H1 (cell line): ENCODE results near the gene ARID2. TPM values are rescaled to one million over a fixed set of nuclear protein-coding genes. Genes with fewer than 3 reads are reported as not detected.

ENCODE experiments used
- CTCF ChIA-PET: fragments of 300-600 bp; sonication (Branson Sonifier 250); formaldehyde crosslinking; loops from one replicate; lab custom pipeline; 2021; ENCODE audit not compliant: partially characterized antibody; lab: Charles Lee
- POLR2A ChIA-PET: fragments of 300-600 bp; sonication (Branson Sonifier 250); formaldehyde crosslinking; loops from one replicate; lab custom pipeline; 2021; ENCODE audit warnings: inconsistent platforms; ENCODE audit not compliant: partially characterized antibody; lab: Charles Lee
- DNase-seq, 2 experiments: peaks; one replicate each; pipeline versions ENCODE4 v3.0.0 to v3.0.0-alpha.2; 2010 to 2022; ENCODE audit warnings: low spot score in 2 of 2, low read depth in 1 of 2, mixed read lengths in 1 of 2
- FAIRE-seq: peaks from 2 replicates; lab custom pipeline; 2011; peaks lifted over from hg19 to GRCh38; lab: Jason Lieb, UNC
- H2AFZ ChIP-seq: 2 replicates; pipeline ENCODE4 v1.8.1; 2012; ENCODE audit warnings: low read length, inconsistent platforms
- H2AK5ac ChIP-seq: 2 replicates; pipeline ENCODE4 v1.6.1; 2013; ENCODE audit warnings: low read depth, low read length
- H2BK120ac ChIP-seq: replicated peaks from 2 replicates; pipeline ENCODE3; 2013; ENCODE audit warnings: low read depth, low read length, inconsistent platforms
- H2BK12ac ChIP-seq: 2 replicates; pipeline ENCODE4 v1.6.1; 2013; ENCODE audit warnings: low read depth, low read length
- H2BK15ac ChIP-seq: 2 replicates; pipeline ENCODE4 v1.6.1; 2013; ENCODE audit warnings: low read length
- H2BK20ac ChIP-seq: 2 replicates; pipeline ENCODE4 v1.6.1; 2013; ENCODE audit warnings: low read length
- H2BK5ac ChIP-seq: 2 replicates; pipeline ENCODE4 v1.6.1; 2013; ENCODE audit warnings: low read depth, low read length
- H3K14ac ChIP-seq: 2 replicates; pipeline ENCODE4 v1.6.1; 2013; ENCODE audit warnings: inconsistent platforms; ENCODE audit not compliant: insufficient read length
- H3K18ac ChIP-seq: 2 replicates; pipeline ENCODE4 v1.6.1; 2013; ENCODE audit warnings: low read length; ENCODE audit errors: extremely low read depth
- H3K23ac ChIP-seq: 2 replicates; pipeline ENCODE4 v1.6.1; 2013; ENCODE audit warnings: inconsistent platforms; ENCODE audit not compliant: insufficient read length
- H3K23me2 ChIP-seq: 2 replicates; pipeline ENCODE4 v1.6.1; 2013; ENCODE audit warnings: low read depth, low read length
- H3K27ac ChIP-seq: 2 replicates; pipeline ENCODE4 v1.6.1; 2011; ENCODE audit warnings: low read depth, low read length, inconsistent platforms
- H3K27me3 ChIP-seq, 4 experiments: replicated peaks in 1 of 4; 1 replicate in 1 of 4; 2 replicates in 3 of 4; pipeline versions ENCODE4 v1.6.1 to v1.8.1; 2011 to 2013; ENCODE audit warnings: low read length in 3 of 4, mild to moderate bottlenecking in 3 of 4, inconsistent platforms in 2 of 4, mixed read lengths in 2 of 4, moderate library complexity in 1 of 4; ENCODE audit not compliant: control insufficient read depth in 3 of 4, insufficient read depth in 3 of 4; ENCODE audit errors: extremely low read depth in 1 of 4
- H3K36me3 ChIP-seq, 4 experiments: 2 replicates each; pipeline versions ENCODE4 v1.6.1 to v1.8.1; 2011 to 2013; ENCODE audit warnings: mild to moderate bottlenecking in 4 of 4, low read length in 3 of 4, moderate library complexity in 2 of 4, control low read depth in 1 of 4, inconsistent platforms in 1 of 4; ENCODE audit not compliant: insufficient read depth in 4 of 4, control insufficient read depth in 2 of 4
- H3K4ac ChIP-seq: replicated peaks from 2 replicates; pipeline ENCODE3; 2013; ENCODE audit warnings: low read length, low read depth, mixed read lengths, inconsistent platforms; ENCODE audit not compliant: insufficient read length
- H3K4me1 ChIP-seq, 4 experiments: replicated peaks in 1 of 4; 1 replicate in 1 of 4; 2 replicates in 3 of 4; pipeline versions ENCODE4 v1.6.1 to v1.8.1; 2011 to 2013; ENCODE audit warnings: low read length in 3 of 4, inconsistent platforms in 2 of 4, mixed read lengths in 1 of 4; ENCODE audit not compliant: insufficient read depth in 4 of 4, control insufficient read depth in 3 of 4
- H3K4me2 ChIP-seq, 2 experiments: 2 replicates each; pipeline versions ENCODE4 v1.6.1 to v1.8.1; 2011 to 2013; ENCODE audit warnings: low read depth in 2 of 2, low read length in 2 of 2, control low read depth in 1 of 2, inconsistent platforms in 1 of 2, mild to moderate bottlenecking in 1 of 2; ENCODE audit not compliant: insufficient read depth in 1 of 2
- H3K4me3 ChIP-seq, 4 experiments: fragments of 200-600, 300-600 bp in 1 of 4; sonication (generic), shearing (Covaris generic), sonication (Bioruptor Twin) in 1 of 4; 2 replicates each; pipeline versions ENCODE4 v1.5.1 to v1.8.1; 2011 to 2016; ENCODE audit warnings: low read length in 4 of 4, low read depth in 3 of 4, control low read depth in 2 of 4, inconsistent platforms in 2 of 4, mild to moderate bottlenecking in 2 of 4, mixed read lengths in 1 of 4, moderate library complexity in 1 of 4; ENCODE audit not compliant: insufficient read depth in 2 of 4; ENCODE audit errors: extremely low read depth in 1 of 4
- H3K56ac ChIP-seq: replicated peaks from 2 replicates; pipeline ENCODE3; 2013; ENCODE audit warnings: low read depth, mild to moderate bottlenecking, mixed read lengths, low read length, inconsistent platforms; ENCODE audit not compliant: insufficient read length
- H3K79me1 ChIP-seq: 2 replicates; pipeline ENCODE4 v1.6.1; 2013; ENCODE audit warnings: low read depth, low read length, control low read depth
- H3K79me2 ChIP-seq, 2 experiments: 2 replicates each; pipeline versions ENCODE4 v1.6.1 to v1.8.1; 2012 to 2013; ENCODE audit warnings: low read length in 2 of 2, mild to moderate bottlenecking in 2 of 2, inconsistent platforms in 1 of 2; ENCODE audit not compliant: insufficient read depth in 2 of 2, control insufficient read depth in 1 of 2
- H3K9ac ChIP-seq, 4 experiments: replicated peaks in 1 of 4; 1 replicate in 1 of 4; 2 replicates in 3 of 4; pipeline versions ENCODE4 v1.6.1 to v1.8.1; 2011 to 2013; ENCODE audit warnings: low read depth in 3 of 4, low read length in 3 of 4, control low read depth in 2 of 4, mild to moderate bottlenecking in 2 of 4, moderate library complexity in 2 of 4, inconsistent platforms in 1 of 4; ENCODE audit errors: extremely low read depth in 1 of 4
- H3K9me3 ChIP-seq, 2 experiments: 2 replicates each; pipeline versions ENCODE4 v1.6.1 to v1.8.1; 2012 to 2013; ENCODE audit warnings: mild to moderate bottlenecking in 2 of 2, moderate library complexity in 2 of 2, control low read depth in 1 of 2, inconsistent platforms in 1 of 2, low read depth in 1 of 2, low read length in 1 of 2, mixed read lengths in 1 of 2; ENCODE audit not compliant: insufficient read depth in 2 of 2
- H4K20me1 ChIP-seq, 2 experiments: replicated peaks in 1 of 2; 2 replicates each; pipeline versions ENCODE3 to v1.8.1; 2011 to 2013; ENCODE audit warnings: inconsistent platforms in 2 of 2, low read length in 2 of 2, mild to moderate bottlenecking in 1 of 2; ENCODE audit not compliant: insufficient read depth in 2 of 2, control insufficient read depth in 1 of 2
- H4K5ac ChIP-seq: 2 replicates; pipeline ENCODE4 v1.6.1; 2013; ENCODE audit warnings: low read length, low read depth, mixed read lengths, inconsistent platforms; ENCODE audit not compliant: insufficient read length
- H4K8ac ChIP-seq: 2 replicates; pipeline ENCODE4 v1.8.0; 2013; ENCODE audit warnings: mild to moderate bottlenecking, moderate library complexity, low read length, inconsistent platforms; ENCODE audit not compliant: insufficient read depth; ENCODE audit errors: extremely low read depth
- H4K91ac ChIP-seq: replicated peaks from 2 replicates; pipeline ENCODE3; 2013; ENCODE audit warnings: low read length, mixed read lengths, inconsistent platforms; ENCODE audit not compliant: insufficient read length
- POLR2A ChIP-seq, 2 experiments: IDR thresholded peaks; 1 replicate in 1 of 2; 2 replicates in 1 of 2; pipeline ENCODE4 v1.6.1; 2011; ENCODE audit warnings: low read depth in 2 of 2, low read length in 2 of 2, mild to moderate bottlenecking in 2 of 2; ENCODE audit errors: control extremely low read depth in 1 of 2
- POLR2AphosphoS5 ChIP-seq: IDR thresholded peaks from 2 replicates; pipeline ENCODE4 v1.6.1; 2011; ENCODE audit warnings: low read depth, low read length
- TCF12 ChIP-seq: IDR thresholded peaks from 2 replicates; pipeline ENCODE4 v1.6.1; 2011; ENCODE audit warnings: low read depth, mild to moderate bottlenecking, low read length
- polyA plus RNA-seq, 7 experiments: library from polyadenylated mRNA; depleted of rRNA in 3 of 7; stranded (reverse) in 5 of 7; unstranded in 2 of 7; fragments of >200 nt in 5 of 7; fragments of 200-250 nt in 2 of 7; gene quantifications; 1 replicate in 5 of 7; 2 replicates in 1 of 7; 4 replicates in 1 of 7; pipeline versions ENCODE4 v1.2.1 to v1.2.3, GENCODE V29; 2011 to 2013; ENCODE audit warnings: missing spikeins in 2 of 7, mixed read lengths in 2 of 7
- total RNA-seq: library from RNA; stranded (reverse); fragmentation: NEBNext Ultra II Directional; extraction: Animal tissue kit (Norgen Biotek cat#: 25700); gene quantifications from 2 replicates; pipeline ENCODE4 v1.2.1, GENCODE V29; 2021

Gene ARID2
- total and polyA plus RNA-seq, 2 of the 8 experiments (the other 6 are each of a cell fraction or from before 2014, with no cell fraction given) = 32.0 to 45.2 TPM

GRCh38 chr12:45789025-45789424, 59.5 kb downstream of the ARID2 start:
- H4K5ac ChIP-seq = no peak overlapping the region
- H3K79me1 ChIP-seq = peaks cover 2% of the 10 kb centered on the region; the same call in 1 of the 2 replicates
- no peak overlapping the region for H3K4me2 ChIP-seq
- DNase-seq = no peak
- no peak overlapping the region for H3K23ac ChIP-seq
- no peak overlapping the region for H3K56ac ChIP-seq
- H3K79me2 ChIP-seq = peaks cover 0 to 94% of the 10 kb centered on the region in 2 experiments; a peak in 2 of 4 replicates
- FAIRE-seq = no peak
- no peaks in the 10 kb centered on the region for H3K9me3 ChIP-seq
- no peak overlapping the region for H2BK5ac ChIP-seq
- no peak overlapping the region for H3K4me3 ChIP-seq
- H4K20me1 ChIP-seq = peaks cover 3 to 7% of the 10 kb centered on the region in 2 experiments
- H4K8ac ChIP-seq = no peak overlapping the region
- H3K23me2 ChIP-seq = no peaks in the 10 kb centered on the region
- H2BK15ac ChIP-seq = no peak overlapping the region
- ChIA-PET POLR2A (no interaction called here), CTCF (no interaction called here)
- H2AFZ ChIP-seq = no peak overlapping the region
- H3K9ac ChIP-seq = no peak overlapping the region
- no peak overlapping the region for H2AK5ac ChIP-seq
- H3K14ac ChIP-seq = no peak overlapping the region
- no peak overlapping the region for H3K27ac ChIP-seq
- no peaks in the 10 kb centered on the region for H3K27me3 ChIP-seq
- H3K18ac ChIP-seq = no peak overlapping the region
- H3K4me1 ChIP-seq = no peaks in the 10 kb centered on the region
- no peak overlapping the region for H3K4ac ChIP-seq
- no peak overlapping the region for H2BK120ac ChIP-seq
- no peak overlapping the region for H2BK12ac ChIP-seq
- no peak overlapping the region for H4K91ac ChIP-seq
- H2BK20ac ChIP-seq = no peak overlapping the region
- no peaks in the 10 kb centered on the region for H3K36me3 ChIP-seq
- no peak for TF ChIP-seq POLR2A (IDR thresholded peaks at IDR 0.05; ENCODE audit: control extremely low read depth in 1 of 2, low read depth in 2 of 2, low read length in 2 of 2)
- no peak for TF ChIP-seq POLR2AphosphoS5
- TF ChIP-seq TCF12 = no peak
